Natural killer cell (primary cell): ENCODE results near the gene NAP1L4. TPM values are rescaled to one million over a fixed set of nuclear protein-coding genes. Genes with fewer than 3 reads are reported as not detected.

ENCODE experiments used
- ATAC-seq, 3 donors: fragments of 150-1000 bp in 2 of 3; fragments of 200-7000 bp in 1 of 3; cut with Tn5 transposase; 1 replicate in 1 of 3; 2 replicates in 2 of 3; pipeline ENCODE4 v1.10.0; 2021; ENCODE audit warnings: mild to moderate bottlenecking in 2 of 3, moderate library complexity in 2 of 3
- DNase-seq, 2 donors: peaks; one replicate each; pipeline versions ENCODE4 v3.0.0 to v3.0.0-alpha.2; 2013 to 2021; ENCODE audit warnings: mixed read lengths in 1 of 2
- H3K27ac ChIP-seq: one replicate; pipeline ENCODE4 v1.5.1; 2013; ENCODE audit warnings: mild to moderate bottlenecking, low read length
- H3K27me3 ChIP-seq: one replicate; pipeline ENCODE4 v1.6.1; 2013; ENCODE audit warnings: low read length; ENCODE audit not compliant: control insufficient read depth, insufficient read depth
- H3K36me3 ChIP-seq: one replicate; pipeline ENCODE4 v1.6.1; 2013; ENCODE audit warnings: low read length; ENCODE audit not compliant: control insufficient read depth, insufficient read depth
- H3K4me1 ChIP-seq: one replicate; pipeline ENCODE4 v1.6.1; 2013; ENCODE audit warnings: low read length; ENCODE audit not compliant: control insufficient read depth, insufficient read depth
- H3K4me3 ChIP-seq: one replicate; pipeline ENCODE4 v1.5.1; 2013; ENCODE audit warnings: low read length
- H3K9me3 ChIP-seq: one replicate; pipeline ENCODE4 v1.6.1; 2013; ENCODE audit warnings: low read length; ENCODE audit not compliant: control insufficient read depth, insufficient read depth
- H3K27ac Mint-ChIP-seq, 2 donors: one replicate each; pipeline ENCODE4 v1.8.0; 2022; ENCODE audit warnings: mild to moderate bottlenecking in 2 of 2, mixed read lengths in 2 of 2, moderate library complexity in 1 of 2
- H3K27me3 Mint-ChIP-seq, 2 donors: one replicate each; pipeline ENCODE4 v1.8.0; 2022; ENCODE audit warnings: low read depth in 2 of 2, mixed read lengths in 2 of 2
- H3K36me3 Mint-ChIP-seq: one replicate; pipeline ENCODE4 v1.8.0; 2022; ENCODE audit warnings: mixed read lengths
- H3K4me1 Mint-ChIP-seq, 2 donors: one replicate each; pipeline ENCODE4 v1.8.0; 2022; ENCODE audit warnings: mixed read lengths in 2 of 2
- H3K4me3 Mint-ChIP-seq: one replicate; pipeline ENCODE4 v1.8.0; 2022; ENCODE audit warnings: mild to moderate bottlenecking, moderate library complexity, mixed read lengths
- H3K9me3 Mint-ChIP-seq, 2 donors: one replicate each; pipeline ENCODE4 v1.8.0; 2022; ENCODE audit warnings: mixed read lengths in 2 of 2
- WGBS: methylation state at CpG from one replicate; pipeline ENCODE4 v1.1.7; 2013; ENCODE audit warnings: missing lambda C conversion rate; ENCODE audit not compliant: insufficient coverage; 5-methylcytosine and 5-hydroxymethylcytosine counted together
- intact Hi-C: fragments of 100-400 bp; cut with micrococcal nuclease; formaldehyde crosslinking; loops from one replicate; pipeline ENCODE4 v1.14.2; 2022
- total RNA-seq, 4 donors: library from RNA; stranded (reverse); fragments of 120-200 nt in 1 of 4; gene quantifications; one replicate each; pipeline versions ENCODE4 v1.2.3 to v1.2.4, GENCODE V29; 2013 to 2022
- TF ChIP-seq, protein P1 (sequence below): fragments of 200-600 bp; IDR thresholded peaks from one replicate; pipeline ENCODE4 v1.8.0; 2022; ENCODE audit warnings: antibody characterized with exemption

NAP1L4 gene
- total RNA-seq, 3 donors from 2014 or later (not counting 1 experiment from before 2014, with no cell fraction given) = 219 to 244 (median 237) TPM

- H3K27ac Mint-ChIP-seq = peak overlapping the region; percentile 74 to 75
- Histone ChIP-seq H3K27ac (peak overlapping the region; percentile 4), H3K27me3 (no peaks in the 10 kb centered on the region), H3K4me3 (no peak overlapping the region), H3K36me3 (peaks cover 91% of the 10 kb centered on the region), H3K4me1 (peaks cover 4% of the 10 kb centered on the region), H3K9me3 (no peaks in the 10 kb centered on the region)
- no peaks in the 10 kb centered on the region for H3K9me3 Mint-ChIP-seq
- WGBS = 68% methylated on average over 9 of the region's 9 CpGs
- H3K27me3 Mint-ChIP-seq = no peaks in the 10 kb centered on the region
- H3K36me3 Mint-ChIP-seq = peaks cover 7% of the 10 kb centered on the region
- DNase-seq (no peak), ATAC-seq (peak in 1 of 3 donors; percentile 56)
- TF ChIP-seq, protein P1, sequence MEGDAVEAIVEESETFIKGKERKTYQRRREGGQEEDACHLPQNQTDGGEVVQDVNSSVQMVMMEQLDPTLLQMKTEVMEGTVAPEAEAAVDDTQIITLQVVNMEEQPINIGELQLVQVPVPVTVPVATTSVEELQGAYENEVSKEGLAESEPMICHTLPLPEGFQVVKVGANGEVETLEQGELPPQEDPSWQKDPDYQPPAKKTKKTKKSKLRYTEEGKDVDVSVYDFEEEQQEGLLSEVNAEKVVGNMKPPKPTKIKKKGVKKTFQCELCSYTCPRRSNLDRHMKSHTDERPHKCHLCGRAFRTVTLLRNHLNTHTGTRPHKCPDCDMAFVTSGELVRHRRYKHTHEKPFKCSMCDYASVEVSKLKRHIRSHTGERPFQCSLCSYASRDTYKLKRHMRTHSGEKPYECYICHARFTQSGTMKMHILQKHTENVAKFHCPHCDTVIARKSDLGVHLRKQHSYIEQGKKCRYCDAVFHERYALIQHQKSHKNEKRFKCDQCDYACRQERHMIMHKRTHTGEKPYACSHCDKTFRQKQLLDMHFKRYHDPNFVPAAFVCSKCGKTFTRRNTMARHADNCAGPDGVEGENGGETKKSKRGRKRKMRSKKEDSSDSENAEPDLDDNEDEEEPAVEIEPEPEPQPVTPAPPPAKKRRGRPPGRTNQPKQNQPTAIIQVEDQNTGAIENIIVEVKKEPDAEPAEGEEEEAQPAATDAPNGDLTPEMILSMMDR = no peak
- H3K4me3 Mint-ChIP-seq = peak overlapping the region; percentile 25
- H3K4me1 Mint-ChIP-seq = peaks cover 23 to 24% of the 10 kb centered on the region in 2 donors
- intact Hi-C loops = no loop called here
Measured at GRCh38 chr11:2951231-2952110, 40.7 kb downstream of the NAP1L4 start.

- intact Hi-C loops = no loop called here
Measured at GRCh38 chr11:2950825-2951224, 41.3 kb downstream of the NAP1L4 start.

GRCh38 chr11:2949920-2950319 lies 42.2 kb downstream of the NAP1L4 start:
- H3K27ac Mint-ChIP-seq = peak overlapping the region in 1 of 2 donors; percentile 56

More at GRCh38 chr11:2950825-2951224, 41.3 kb downstream of the NAP1L4 start:
- Histone ChIP-seq H3K27ac (no peak overlapping the region), H3K36me3 (peaks cover 90% of the 10 kb centered on the region), H3K9me3 (no peaks in the 10 kb centered on the region), H3K4me3 (no peak overlapping the region), H3K27me3 (no peaks in the 10 kb centered on the region), H3K4me1 (peaks cover 8% of the 10 kb centered on the region)
- H3K27ac Mint-ChIP-seq = peak overlapping the region; percentile 74 to 75
- no peaks in the 10 kb centered on the region for H3K27me3 Mint-ChIP-seq
- TF ChIP-seq, protein P1 = no peak
- no peaks in the 10 kb centered on the region for H3K9me3 Mint-ChIP-seq
- no CpG with 5 or more reads among the region's 1 CpG for WGBS
- no peak overlapping the region for H3K4me3 Mint-ChIP-seq
- peaks cover 7% of the 10 kb centered on the region for H3K36me3 Mint-ChIP-seq
- DNase-seq = no peak
- H3K4me1 Mint-ChIP-seq = peaks cover 30% of the 10 kb centered on the region in 2 donors
- no peak for ATAC-seq

More at GRCh38 chr11:2949920-2950319, 42.2 kb downstream of the NAP1L4 start:
- Mint-ChIP-seq H3K36me3 (peaks cover 7% of the 10 kb centered on the region), H3K9me3 (no peaks in the 10 kb centered on the region), H3K4me3 (no peak overlapping the region), H3K27me3 (no peaks in the 10 kb centered on the region), H3K4me1 (peaks cover 39% of the 10 kb centered on the region in 2 donors)
- Histone ChIP-seq H3K4me1 (peaks cover 17% of the 10 kb centered on the region), H3K9me3 (no peaks in the 10 kb centered on the region), H3K27ac (no peak overlapping the region), H3K36me3 (peaks cover 89% of the 10 kb centered on the region), H3K27me3 (no peaks in the 10 kb centered on the region), H3K4me3 (no peak overlapping the region)
- TF ChIP-seq, protein P1 = no peak
- no peak for ATAC-seq
- intact Hi-C loops = no loop called here
- DNase-seq = no peak
- WGBS = 97% methylated on average over 11 of the region's 11 CpGs
